Stimulated activated naive CD4-positive, alpha-beta T cell treated with Interleukin-2 at 50 U/mL for 16 hours (primary cell): ENCODE measurements around the gene EPHB4.
"Not testable (repeated sequence)": the region's sequence is repeated elsewhere in the genome, so short reads cannot be mapped to it uniquely, and the experiment has no call there.

Experiments used
- DNase-seq: peaks from one replicate; lab custom pipeline; 2025; lab: John Stamatoyannopoulos, UW

Gene EPHB4

DNA sequence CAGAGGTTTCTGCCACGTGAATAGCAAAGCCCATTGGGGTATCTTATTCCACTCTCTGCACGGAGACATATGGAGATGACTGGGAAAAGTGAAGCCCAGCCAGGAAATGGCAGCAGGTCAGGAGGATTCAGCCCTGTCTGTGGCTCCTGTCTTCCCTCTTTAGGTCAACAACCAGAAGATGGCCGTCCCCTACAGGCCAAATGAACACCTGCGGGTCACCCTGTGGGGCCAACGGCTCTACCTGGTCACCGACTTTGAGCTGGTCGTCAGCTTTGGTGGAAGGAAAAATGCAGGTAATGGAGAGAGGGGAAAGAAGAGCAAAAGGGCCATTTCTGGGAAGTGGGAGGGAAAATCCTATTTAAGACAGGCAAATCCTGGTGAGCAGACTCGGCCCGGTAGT is 38.3 kb downstream of the EPHB4 start:
- DNase-seq: no peak

DNA sequence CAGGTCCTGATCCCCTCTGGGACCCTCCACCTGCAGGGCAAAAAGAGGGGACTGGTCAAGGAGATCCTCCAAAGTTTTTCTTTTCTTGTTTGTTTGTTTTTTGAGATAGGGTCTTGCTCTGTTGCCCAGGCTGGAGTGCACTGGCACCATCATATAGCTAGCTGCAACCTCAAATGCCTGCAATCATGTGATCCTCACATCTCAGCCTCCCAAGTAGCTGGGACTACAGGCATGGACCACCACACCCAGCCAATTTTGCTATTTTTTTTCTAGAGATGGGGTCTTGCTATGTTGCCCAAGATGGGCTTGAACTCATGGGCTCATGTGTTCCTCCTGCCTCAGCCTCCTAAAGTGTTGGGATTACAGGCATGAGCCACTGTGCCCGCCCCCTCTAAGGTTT is 41.0 kb downstream of the EPHB4 start:
- no peak for DNase-seq

DNA sequence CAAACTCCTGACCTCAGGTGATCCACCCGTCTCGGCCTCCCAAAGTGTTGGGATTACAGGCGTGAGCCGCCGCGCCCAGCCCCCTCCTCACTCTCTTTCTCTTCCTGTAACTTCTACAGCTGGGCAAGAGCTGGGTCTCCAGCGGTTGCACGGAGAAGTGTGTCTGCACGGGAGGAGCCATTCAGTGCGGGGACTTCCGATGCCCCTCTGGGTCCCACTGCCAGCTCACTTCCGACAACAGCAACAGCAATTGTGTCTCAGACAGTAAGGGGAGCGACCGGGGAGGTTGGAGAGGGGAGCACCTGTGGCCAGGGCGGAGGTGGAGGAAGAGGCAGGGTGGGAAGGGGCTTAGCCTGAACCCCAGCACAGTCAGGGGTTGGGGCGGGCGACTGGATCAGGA is 41.4 kb downstream of the EPHB4 start:
- DNase-seq: no peak

DNA sequence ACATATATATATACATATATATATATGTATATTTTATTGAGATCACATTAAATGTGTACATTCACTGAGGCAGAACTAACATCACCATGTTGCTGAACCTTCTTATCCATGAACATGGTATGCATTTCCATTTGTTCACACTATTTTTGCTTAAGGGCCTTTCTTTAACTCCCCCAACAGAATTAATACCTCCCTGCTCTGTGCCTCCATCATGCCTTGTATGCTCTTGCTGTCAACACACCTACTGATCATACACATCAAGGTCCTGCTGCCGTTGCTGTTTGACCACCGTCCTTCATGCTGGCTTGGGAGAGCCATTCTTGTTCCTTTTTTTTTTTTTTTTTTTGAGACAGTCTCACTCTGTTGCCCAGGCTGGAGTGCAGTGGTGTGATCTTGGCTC is 43.5 kb downstream of the EPHB4 start:
- DNase-seq: no peak

DNA sequence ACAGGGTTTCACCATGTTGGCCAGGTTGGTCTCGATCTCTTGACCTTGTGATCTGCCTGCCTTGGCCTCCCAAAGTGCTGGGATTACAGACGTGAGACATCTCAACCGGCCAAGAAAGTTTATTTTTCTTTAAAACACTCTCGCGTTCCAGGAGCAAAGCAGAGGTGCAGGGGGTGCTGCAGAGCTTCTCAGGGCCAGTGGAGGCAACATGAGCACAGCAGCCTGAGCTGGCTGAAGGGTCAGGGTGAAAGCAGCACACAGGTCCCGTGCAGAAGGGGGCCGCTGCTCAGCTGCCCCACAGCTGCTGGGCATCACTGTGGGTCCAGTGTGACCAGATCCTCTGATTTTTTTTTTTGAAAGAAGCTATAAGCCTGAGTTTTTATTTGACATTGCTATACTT is 46.1 kb downstream of the EPHB4 start:
- no peak for DNase-seq

DNA sequence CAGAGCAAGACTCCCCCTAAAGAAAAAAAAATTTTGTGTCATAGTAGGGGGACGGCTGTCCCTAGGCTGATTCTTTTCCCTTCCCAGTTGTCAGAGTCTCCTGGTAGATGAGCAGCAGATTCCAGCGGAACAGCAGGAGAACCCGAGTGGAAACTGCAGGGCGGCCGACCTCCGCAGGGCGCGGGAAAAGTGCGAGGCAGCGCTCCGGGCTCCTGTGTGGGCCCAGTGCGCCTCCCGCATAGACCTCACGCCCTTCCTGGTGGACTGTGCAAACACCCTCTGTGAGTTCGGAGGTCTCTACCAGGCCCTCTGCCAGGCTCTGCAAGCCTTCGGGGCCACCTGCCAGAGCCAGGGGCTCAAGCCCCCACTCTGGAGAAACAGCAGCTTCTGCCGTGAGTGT is 48.0 kb downstream of the EPHB4 start:
- DNase-seq: no peak

DNA sequence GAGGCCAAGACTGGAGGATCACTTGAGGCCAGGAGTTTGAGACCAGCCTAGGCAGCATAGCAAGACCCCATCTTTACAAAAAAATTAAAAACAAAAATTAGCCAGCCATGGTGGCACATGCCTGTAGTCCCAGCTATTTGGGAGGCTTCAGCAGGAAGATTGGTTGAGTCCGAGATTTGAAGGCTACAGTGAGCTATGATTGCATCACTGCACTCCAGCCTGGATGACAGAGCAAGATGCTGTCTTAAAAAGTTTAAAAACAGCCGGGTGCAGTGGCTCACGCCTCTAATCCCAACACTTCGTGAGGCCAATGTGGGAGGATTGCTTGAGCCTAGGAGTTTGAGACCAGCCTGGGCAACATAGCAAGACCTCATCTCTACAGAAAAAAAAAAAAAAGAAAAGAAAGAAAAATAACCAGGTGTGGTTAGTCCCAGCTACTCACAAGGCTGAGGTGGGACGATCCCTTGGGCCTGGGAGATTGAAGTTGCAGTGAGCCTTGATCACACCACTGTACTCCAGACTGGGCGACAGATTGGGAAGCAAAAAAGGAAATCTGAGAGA is 49.2 kb downstream of the EPHB4 start:
- no peak for DNase-seq

DNA sequence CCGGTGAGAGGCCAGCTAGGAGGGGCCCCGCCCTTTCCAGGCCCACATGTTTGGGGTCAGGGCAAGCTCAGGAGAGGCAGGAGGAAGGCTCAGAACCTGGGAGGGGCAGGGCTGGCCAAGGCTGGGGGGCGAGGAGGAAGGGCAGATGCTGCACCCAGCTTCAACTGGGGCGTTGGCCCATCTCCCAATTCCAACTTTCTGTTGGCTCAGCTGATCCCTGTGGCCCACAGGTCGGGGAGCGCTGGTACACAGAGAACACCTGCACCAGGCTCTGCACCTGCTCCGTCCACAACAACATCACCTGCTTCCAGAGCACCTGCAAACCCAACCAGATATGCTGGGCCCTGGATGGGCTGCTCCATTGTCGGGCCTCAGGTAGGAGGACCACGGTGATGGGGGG is 53.8 kb downstream of the EPHB4 start:
- no peak for DNase-seq

DNA sequence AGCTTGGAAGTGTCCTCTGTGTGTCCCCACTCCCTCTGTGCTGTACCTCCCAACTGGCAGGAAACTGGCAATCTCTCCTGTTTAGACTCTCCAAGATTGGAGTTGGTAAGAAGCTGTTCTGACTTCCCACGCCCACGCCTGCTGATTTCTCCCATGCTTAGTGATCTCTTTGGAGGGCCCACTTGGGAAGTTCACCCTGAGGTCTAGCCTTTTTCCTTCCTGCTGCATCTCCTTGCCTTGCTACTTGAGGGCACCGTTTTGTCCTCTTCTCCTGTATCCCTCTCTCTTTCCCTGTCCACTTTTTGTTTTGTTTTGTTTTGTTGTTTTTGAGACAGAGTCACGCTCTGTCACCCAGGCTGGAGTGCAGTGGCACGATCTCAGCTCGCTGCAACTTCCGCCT is 58.5 kb downstream of the EPHB4 start:
- DNase-seq: no peak

DNA sequence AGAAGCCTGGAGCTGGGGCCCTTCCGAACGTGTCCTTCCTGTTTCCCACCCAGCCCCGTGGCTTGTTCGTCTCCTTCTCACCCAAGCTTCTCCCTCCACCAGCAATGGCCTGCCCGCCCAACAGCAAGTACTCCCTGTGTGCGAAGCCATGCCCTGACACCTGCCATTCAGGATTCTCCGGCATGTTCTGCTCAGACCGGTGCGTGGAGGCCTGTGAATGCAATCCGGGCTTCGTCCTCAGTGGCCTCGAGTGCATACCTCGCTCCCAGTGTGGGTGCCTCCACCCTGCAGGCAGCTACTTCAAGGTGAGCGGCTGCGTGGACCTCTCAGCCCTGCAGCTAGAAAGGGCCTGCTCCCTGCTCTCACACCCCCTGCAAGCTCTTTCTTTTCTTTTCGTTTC is 62.1 kb downstream of the EPHB4 start:
- DNase-seq: no peak

DNA sequence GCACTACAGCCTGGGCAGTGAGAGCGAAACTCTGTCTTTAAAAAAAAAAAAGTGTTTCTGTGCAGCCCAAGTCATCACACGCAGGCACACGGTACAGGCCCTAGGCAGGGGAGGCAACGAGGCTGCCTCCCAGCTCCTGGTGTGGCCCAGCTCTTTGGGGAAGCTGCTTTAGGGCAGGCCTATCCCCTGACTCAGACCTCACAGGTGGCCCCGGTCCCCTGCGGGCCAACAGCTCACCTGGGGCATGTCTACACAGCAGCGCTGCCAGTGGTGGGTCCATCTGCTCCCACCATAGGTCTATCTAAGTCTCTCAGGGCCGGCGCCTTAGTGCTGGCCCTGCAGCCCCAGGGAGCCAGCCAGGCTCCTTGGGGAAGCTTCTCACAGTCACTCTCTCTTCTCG is 62.5 kb downstream of the EPHB4 start:
- DNase-seq: no peak

DNA sequence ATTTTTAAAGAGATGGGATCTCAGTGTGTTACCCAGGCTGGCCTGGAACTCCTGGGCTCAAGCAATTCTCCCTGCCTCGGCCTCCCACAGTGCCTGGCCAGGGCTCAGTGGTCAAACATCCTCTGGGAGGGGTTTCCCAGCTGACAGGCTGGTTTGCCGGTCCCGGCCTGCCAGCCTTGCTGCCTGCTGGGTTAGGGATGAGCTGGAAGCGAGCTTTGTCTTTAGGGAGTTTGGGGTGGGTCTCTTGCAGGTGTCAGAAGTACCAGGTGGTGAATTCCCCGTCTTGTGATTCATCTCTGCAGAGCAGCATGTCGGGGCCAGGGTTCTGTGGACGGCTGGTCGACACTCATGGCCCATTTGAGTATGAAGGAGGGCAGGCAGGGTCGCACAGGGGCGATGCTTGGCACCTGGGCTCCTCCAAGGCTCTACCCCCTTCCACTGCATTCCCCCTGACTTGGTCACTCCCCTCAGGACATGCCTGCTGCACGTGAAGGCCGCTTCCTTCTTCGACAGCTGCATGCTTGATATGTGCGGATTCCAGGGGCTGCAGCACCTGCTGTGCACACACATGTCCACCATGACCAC is 63.7 kb downstream of the EPHB4 start:
- no peak for DNase-seq

DNA sequence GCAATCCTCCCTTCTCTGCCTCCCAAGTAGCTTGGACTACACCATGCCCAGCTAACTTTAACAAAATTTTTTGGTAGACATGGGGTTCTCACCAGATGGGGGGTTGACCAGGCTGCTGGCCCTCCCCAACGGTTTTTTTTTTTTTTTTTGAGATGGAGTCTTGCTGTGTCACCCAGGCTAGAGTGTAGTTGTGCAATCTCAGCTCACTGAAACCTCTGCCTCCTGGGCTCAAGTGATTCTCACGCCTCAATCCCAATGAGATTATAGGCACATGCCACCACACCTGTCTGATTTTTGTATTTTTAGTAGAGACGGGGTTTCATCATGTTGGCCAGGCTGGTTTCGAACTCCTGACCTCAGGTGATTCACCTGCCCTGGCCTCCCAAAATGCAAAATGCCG is 64.5 kb downstream of the EPHB4 start:
- DNase-seq: not testable (repeated sequence)

DNA sequence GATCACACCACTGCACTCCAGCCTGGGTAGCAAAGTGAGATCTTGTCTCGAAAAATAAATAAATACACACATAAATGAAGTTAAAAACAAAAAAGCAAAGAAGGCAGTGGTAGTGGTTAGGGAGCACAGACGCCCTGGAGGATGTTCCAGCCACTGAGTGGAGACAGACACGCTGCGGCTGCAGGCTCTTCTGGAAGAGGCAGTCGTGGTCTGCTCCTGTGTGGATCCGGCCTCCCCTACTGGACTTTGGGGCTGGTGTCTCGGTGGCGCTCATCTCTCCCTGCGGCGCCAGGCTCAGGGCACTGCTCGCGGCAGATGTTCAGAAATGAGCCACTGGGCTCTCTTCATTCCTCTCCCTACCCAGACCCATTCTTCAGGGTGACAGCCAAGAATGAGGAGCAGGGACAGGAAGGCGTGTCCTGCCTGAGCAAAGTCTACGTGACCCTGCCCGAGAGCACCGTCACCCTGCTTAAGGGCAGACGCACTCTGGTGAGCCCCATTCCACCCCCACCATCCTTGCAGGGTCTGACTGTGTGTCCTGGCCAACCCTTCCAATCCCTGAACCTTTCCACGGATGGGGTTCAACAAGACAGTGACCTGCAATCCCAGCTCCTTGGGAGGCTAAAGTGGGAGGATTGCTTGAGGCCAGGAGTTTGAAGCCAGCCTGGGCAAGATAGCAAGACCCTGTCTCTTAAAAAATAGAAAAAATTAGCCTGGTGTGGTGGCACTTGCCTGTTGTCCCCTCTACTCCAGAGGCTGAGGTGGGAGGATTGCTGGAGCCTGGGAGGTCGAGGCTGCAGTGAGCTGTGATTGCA is 67.8 kb downstream of the EPHB4 start:
- no peak for DNase-seq

DNA sequence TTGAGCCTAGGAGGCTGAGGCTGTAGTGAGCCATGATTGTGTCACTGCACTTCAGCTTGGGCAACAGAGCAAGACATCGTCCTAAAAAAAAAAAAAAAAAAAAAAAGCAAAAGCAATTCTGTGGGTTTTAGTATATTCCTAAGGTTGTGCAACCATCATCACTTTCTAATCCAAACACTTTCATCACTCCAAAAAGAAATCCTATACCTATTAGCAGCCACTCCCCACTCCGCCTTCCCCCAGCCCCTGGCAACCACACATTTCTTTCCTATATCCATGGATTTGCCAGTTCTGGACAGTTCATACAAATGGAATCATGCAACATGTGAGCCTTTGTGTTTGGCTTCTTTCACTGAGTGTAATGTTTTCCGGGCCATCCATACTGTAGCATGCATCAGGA is 73.6 kb downstream of the EPHB4 start:
- no peak for DNase-seq

DNA sequence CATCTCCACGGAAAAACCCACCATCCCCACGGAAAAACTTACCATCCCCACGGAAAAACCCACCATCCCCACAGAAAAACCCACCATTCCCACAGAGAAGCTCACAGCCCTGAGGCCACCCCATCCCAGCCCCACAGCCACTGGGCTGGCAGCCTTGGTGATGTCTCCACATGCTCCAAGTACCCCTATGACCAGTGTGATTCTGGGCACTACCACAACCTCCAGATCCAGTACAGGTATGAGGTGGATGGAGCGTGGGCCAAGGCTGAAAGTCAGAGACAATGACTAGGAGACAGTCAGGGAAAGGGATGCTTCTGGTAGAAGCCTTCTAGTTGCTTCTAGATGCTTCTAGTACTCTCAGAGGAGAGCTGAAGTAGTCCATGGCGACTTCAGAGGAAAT is 74.3 kb downstream of the EPHB4 start:
- no peak for DNase-seq
